Activated CD4-positive, CD25-positive, alpha-beta regulatory T cell treated with anti-CD3 and anti-CD28 coated beads, Interleukin-2, amount 50 U/mL, for 24 hours (primary cell): ENCODE results near the gene C1orf159.
"Not testable (repeated sequence)": the region's sequence is repeated elsewhere in the genome, so short reads cannot be mapped to it uniquely, and the experiment has no call there.

Experiments
- ATAC-seq, 2 donors: fragments of 150-1000 bp; cut with Tn5 transposase; one replicate each; pipeline ENCODE4 v1.10.0; 2021; ENCODE audit warnings: mild to moderate bottlenecking in 1 of 2, moderate library complexity in 1 of 2

Gene C1orf159

DNA sequence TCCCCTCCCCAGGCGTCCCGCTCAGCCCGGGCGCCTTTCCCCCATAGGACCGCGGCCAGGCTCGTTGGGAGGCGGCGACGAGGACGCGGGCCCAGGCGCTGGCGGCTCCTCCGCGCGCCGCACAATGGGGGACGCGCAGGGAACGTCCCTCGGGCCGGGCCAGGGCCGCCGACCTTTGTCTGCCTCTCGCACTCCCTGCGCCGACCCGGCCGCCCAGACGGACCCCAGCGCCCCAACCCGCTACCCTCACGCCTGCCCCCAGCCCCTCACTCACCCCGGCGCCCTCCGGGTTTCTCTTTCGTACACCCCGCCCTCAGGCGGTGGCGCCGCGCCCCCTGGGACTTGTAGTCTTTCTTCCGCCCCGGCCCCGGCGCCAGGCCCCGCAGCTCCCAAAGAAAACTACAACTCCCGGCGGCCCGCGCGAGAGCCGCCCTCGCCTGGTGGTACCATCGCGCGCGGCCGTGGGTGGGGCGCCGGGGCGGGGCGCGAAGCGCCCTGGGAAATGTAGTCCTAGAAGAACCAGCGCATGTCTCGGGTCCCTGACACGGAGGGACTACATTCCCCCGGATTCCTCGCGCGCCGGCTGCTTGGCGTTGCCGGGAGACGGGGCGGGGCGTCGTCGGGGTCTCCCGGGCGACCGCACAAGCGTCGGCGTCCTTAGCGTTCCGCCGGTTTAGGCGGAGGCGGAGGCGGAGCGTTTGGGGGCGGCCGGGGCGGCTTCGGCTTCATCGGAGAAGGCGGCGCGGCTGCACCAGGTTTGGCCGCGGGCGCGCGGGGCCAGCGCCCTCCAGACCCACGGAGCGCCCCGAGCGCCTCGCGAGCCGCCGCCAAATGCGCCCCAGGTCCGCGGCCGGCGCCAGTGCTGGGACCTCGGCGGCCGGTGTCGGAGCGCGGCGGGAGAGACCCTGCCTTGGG lies at the start of gene C1orf159:
Gene C1orf159, minus strand, starts transcription at position 304 of the 915 bp plus-strand sequence. CDS start 24,546 bp downstream, outside the sequence.
- peak; percentile 97 for ATAC-seq

DNA sequence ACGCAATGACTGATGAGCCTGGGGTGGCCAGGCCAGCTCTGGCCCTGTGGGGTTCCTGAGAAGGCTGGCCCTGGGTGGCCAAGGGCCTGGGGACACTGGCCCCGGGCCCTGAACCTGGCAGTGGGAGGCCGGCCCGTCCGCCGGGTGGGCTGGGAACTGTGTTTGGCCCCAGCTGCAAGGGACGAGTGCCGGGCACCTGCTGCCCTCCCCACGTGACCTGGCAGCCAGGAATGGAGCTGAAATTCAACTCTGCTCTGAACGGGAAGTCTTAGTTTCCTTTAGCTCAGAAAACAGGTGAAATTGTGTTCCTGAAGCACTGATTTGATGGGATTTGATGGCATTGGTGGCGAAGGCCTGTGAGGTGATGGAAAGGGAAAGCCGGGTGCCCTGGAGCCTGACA lies 49.6 kb upstream of the C1orf159 start:
- no peak for ATAC-seq

- no peak for ATAC-seq
Observed at GRCh38 chr1:1164701-1165451, 49.0 kb upstream of the C1orf159 start.

GRCh38 chr1:1164361-1164700 lies 48.4 kb upstream of the C1orf159 start:
- no peak for ATAC-seq

DNA sequence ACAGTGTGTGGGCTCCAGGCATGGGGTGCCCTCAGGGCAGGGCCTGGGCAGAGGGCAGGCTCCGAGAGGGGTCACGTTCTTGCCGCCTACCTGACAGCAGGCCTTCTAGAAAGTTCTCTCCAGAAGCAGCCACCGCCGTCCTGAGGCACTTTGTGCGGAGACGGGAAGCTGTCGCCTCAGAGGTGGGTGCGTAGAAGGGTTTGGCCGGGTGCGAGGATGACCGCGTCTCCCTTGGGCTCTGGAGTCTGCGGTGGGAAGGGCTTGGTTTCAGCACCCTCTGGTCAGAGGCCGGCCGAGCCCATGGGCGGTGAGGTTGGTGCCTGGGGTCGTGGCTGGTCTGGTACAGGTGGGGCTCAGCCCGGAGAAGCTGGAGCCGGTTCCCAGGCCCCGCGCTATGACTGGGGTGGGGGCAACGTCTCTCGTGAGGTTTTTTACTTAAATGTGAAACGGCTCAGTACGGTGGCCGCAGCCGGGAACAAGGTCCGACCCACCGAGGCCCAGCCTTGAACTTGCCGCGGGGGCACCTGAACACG lies 47.7 kb upstream of the C1orf159 start:
- ATAC-seq = no peak

GRCh38 chr1:1162597-1163537 lies 47.0 kb upstream of the C1orf159 start:
- ATAC-seq = no peak

- ATAC-seq = no peak
Observed at GRCh38 chr1:1161683-1162079, 45.8 kb upstream of the C1orf159 start.

GRCh38 chr1:1161078-1161682 lies 45.3 kb upstream of the C1orf159 start:
- ATAC-seq = no peak

- ATAC-seq = no peak
Observed at GRCh38 chr1:1160281-1160930, 44.5 kb upstream of the C1orf159 start.

- peak; percentile 55 to 65 for ATAC-seq
Observed at GRCh38 chr1:1157914-1158710, 42.2 kb upstream of the C1orf159 start.

GRCh38 chr1:1157426-1157913 lies 41.6 kb upstream of the C1orf159 start:
- ATAC-seq = peak; percentile 71 to 76

DNA sequence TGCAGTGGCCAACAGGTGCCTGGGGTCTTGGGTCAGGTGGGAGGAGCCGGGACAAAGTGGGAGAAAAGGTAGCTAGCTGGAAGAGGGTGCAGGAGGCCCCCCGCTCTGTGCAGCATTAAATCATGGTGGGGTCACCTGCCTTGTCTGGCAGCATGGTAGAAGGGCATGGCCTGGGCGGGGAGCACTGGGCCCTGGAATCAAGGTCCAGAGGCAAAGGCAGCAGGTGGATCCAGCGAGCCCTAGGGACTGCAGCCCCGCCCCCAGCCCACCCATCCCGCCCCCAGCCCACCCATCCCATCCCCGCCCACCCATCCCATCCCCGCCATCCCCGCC lies 41.1 kb upstream of the C1orf159 start:
- ATAC-seq = no peak

GRCh38 chr1:1156140-1157032 lies 40.5 kb upstream of the C1orf159 start:
- ATAC-seq = no peak

DNA sequence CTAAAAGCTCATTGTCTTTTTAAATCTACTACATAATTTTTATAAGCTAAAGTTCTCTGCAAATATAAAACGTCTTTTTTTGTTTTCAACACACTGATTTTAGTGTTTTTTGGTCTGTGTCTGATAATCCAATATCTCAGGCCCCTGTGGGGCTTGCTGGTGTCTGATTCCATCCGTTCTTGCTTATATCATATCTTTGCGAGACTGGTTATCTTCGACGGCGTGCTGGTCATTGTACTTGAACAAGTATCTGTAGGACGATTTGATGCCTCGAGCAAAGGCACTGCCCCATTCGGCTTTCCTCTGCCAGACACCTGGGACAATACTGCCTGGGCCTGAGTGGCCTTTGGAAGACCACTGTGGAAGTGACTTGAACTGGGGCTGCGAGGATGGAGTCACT lies 39.4 kb upstream of the C1orf159 start:
- no peak for ATAC-seq

DNA sequence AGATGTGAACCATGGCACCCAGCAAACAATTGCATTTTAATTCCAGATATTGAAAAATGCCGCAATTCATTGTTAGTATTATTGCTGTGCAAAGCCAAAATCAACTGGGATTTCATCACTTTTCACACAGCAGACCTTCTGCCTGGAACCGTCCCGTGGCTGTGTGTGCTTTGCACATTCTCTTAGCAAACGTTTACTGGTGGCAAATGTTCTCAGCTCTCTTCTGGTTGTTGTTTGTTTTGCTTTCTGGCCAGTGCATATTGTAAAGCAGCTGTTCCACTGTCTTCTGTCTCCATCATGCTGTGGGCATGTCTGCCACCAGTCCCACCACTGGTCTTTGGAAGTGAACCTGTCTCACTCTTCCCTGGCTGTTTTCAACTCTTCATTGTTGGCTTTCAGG lies 38.0 kb upstream of the C1orf159 start:
- no peak for ATAC-seq

DNA sequence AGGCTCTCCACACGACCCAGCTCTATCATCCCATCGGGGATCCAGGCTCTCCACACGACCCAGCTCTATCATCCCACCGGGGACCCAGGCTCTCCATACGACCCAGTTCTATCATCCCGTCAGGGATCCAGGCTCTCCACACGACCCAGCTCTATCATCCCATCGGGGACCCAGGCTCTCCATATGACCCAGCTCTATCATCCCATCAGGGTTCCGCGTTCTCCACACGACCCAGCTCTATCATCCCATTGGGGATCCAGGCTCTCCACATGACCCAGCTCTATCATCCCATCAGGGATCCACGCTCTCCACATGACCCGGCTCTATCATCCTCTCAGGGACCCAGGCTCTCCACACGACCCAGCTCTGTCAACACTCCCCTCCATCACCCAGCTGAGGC lies 37.3 kb upstream of the C1orf159 start:
- ATAC-seq = not testable (repeated sequence)

GRCh38 chr1:1152431-1152830 lies 36.5 kb upstream of the C1orf159 start:
- ATAC-seq = not testable (repeated sequence)

GRCh38 chr1:1151306-1151705 lies 35.4 kb upstream of the C1orf159 start:
- ATAC-seq = no peak

- ATAC-seq = no peak
Observed at GRCh38 chr1:1150100-1150499, 34.2 kb upstream of the C1orf159 start.

- ATAC-seq = no peak
Observed at GRCh38 chr1:1149416-1149815, 33.5 kb upstream of the C1orf159 start.
